KBM-7 (cell line): ENCODE data around the gene FRG2C.
"Not testable (repeated sequence)": the region's sequence is repeated elsewhere in the genome, so short reads cannot be mapped to it uniquely, and the experiment has no call there.

ENCODE experiments used
- DNase-seq: peaks from one replicate; pipeline ENCODE4 v3.0.0-alpha.2; 2015
- in situ Hi-C: fragments of 300-500 bp; cut with MboI; formaldehyde crosslinking; loops from 2 replicates; pipeline ENCODE4 v1.14.3; 2020; ENCODE audit warnings: low sequenced_read_pairs, low pct_unique_long_range_greater_than_20kb, mixed read lengths

The FRG2C gene

GRCh38 chr3:75664028-75664427, at the start of gene FRG2C:
TSS of gene FRG2C (plus strand) at chr3:75664328. CDS start at chr3:75664380, 52 bp downstream.
- in situ Hi-C loops, result not testable (repeated sequence)

GRCh38 chr3:75618666-75619305, 45.3 kb upstream of the FRG2C start:
- DNase-seq, in situ Hi-C loops: not testable (repeated sequence)

More at GRCh38 chr3:75664028-75664427, at the start of gene FRG2C:
- not testable (repeated sequence) for DNase-seq

GRCh38 chr3:75619481-75620031, 44.6 kb upstream of the FRG2C start:
- in situ Hi-C loops, DNase-seq: not testable (repeated sequence)

- in situ Hi-C loops, DNase-seq: not testable (repeated sequence)
These were observed 42.4 kb upstream of the FRG2C start for GRCh38 chr3:75621772-75622171.

GRCh38 chr3:75623656-75624055, 40.5 kb upstream of the FRG2C start:
- in situ Hi-C loops, DNase-seq: not testable (repeated sequence)

DNA sequence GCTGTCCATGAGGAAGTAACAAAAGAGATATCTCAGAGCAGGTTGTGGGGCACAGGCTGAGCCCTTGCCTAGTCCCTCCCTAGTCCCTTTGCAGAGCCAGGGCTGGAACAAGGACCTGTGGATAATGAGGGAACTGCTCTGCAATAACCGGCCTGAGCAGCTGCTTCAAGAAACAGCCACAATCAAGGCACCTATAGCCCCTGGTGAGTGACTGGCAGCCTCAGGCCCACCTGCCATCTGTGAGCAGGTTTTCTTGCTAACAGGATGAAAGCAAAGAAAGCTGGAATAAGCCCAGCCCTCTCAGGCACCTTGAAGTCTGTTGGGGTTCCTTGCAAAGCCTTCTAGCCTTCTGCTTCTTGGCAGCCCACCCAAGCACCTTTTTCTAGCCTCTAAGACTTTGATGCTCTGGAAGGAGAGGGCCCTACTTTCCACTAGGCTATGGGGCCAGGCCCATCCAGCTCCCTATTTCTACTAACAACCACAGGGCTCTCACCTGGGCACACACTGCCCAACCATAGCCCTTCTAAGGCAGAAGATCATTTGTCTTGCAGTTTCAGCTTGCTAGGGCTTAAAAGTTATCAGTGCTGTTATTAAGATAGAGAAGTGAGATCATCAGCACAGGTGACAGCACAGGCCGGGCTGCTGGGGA, 33.1 kb upstream of the FRG2C start:
- DNase-seq, in situ Hi-C loops: not testable (repeated sequence)

DNA sequence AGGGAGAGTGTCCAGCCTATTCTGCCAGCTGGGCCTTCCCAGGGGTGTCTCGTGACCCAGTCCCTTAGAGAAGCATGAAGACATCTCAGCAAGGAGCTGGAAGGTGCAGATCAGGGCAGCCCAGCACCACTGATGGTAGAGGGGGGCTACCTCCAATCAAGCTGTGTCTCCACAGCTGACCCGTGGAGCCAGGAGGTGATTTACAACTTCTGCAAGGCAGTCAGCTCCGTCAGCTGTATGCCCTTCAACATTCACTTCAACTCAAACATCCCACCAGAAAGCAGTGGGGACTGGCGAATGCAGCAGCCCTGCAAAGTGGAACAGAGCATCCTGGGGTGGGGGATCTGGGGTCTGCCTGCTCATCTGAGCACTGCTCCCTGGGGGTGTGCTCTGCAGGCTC, 32.6 kb upstream of the FRG2C start:
- in situ Hi-C loops, result no loop called here
- DNase-seq, result no peak

- in situ Hi-C loops, DNase-seq: not testable (repeated sequence)
These were observed 25.2 kb upstream of the FRG2C start for GRCh38 chr3:75638947-75639346.

DNA sequence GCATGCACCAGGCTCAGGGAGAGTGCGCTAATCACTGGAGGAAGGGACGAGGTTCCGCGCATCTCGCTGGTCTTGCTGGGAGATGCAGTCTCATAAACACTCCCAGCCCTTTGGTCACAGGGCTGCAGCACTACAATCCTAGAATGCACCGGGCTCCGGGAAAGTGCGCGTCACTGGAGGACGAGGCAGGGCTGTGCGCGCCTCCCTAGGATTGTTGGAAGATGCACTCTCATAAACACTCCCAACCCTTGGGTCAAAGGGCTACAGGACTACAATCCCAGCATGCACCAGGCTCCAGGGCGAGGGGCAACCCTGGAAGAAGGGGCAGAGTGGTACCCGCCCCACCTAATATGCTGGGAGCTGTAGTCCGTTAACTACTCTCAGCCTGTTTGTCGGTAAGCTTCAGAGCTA, 23.0 kb upstream of the FRG2C start:
- in situ Hi-C loops, result not testable (repeated sequence)
- DNase-seq, result peak; percentile 21

DNA sequence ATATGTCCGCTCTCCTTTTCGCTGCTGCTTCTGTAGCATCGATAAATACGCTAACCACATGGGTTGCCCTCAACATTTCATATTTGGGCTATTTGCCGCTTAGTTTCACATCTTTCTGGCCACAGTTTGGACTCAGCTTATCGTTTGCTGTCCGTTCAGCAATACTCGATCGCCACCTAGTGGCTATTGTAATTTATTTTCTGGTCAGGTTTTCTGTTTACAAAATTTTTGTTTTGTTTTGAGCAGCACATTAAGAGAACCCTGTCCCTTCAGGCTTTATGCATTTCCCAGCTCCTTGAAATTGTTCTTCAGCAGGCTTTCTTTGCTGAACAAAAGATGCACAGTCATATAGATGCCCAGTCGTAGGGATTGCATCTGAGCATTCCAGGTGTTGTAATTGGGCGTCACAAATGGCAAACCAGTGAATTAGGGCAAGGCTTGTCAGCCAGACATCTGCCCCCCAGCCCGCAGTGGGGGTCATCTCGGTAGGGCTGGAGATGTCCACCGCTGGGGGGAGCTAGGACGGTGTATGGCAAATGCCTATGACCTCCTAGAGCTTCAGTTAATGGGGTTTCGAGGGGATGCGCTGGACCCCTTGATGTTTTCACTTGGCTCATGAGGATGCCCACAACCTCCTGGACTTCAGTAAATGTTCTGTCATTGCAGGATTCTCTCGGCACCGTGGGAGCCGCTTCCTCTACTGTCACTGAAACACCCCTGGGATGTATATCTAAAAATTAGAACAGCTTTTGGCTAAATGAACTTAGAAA, 20.9 kb upstream of the FRG2C start:
- peak; percentile 42 for DNase-seq
- in situ Hi-C loops, result not testable (repeated sequence)

DNA sequence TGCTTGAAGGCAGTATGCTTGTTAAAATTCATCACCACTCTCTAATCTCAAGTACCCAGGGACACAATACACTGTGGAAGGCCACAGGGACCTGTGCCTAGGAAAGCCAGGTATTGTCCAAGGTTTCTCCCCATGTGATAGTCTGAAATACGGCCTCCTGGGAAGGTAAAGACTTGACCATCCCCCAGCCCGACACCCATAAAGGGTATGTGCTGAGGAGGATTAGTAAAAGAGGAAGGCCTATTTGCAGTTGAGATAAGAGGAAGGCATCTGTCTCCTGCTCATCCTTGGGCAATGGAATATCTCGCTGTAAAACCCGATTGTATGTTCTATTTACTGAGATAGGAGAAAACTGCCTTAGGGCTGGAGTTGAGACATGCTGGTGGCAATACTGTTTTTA, 18.6 kb upstream of the FRG2C start:
- in situ Hi-C loops, DNase-seq: not testable (repeated sequence)

DNA sequence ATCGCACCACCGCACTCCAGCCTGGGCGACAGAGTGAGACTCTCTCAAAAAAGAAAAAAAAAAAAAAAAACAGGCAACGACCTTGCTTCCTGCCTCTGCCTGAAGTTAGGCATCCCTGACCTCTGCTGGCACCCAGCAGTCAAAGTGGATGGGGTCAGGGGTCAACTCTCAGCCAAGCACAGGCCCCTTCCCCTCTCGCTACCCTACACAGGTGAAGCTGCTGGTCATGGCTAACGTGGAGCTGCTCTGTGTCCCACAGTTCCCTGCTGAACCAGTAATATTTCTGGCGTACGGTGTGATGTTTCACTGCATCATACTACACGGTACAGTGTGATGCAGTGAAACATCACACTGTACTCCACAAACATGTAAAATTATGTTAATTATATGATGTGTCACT, 13.9 kb upstream of the FRG2C start:
- no peak for DNase-seq
- in situ Hi-C loops, result no loop called here

- DNase-seq, in situ Hi-C loops: not testable (repeated sequence)
These were observed 8.8 kb upstream of the FRG2C start for GRCh38 chr3:75655101-75655904.

GRCh38 chr3:75655956-75656355, 8.2 kb upstream of the FRG2C start:
- DNase-seq, in situ Hi-C loops: not testable (repeated sequence)

DNA sequence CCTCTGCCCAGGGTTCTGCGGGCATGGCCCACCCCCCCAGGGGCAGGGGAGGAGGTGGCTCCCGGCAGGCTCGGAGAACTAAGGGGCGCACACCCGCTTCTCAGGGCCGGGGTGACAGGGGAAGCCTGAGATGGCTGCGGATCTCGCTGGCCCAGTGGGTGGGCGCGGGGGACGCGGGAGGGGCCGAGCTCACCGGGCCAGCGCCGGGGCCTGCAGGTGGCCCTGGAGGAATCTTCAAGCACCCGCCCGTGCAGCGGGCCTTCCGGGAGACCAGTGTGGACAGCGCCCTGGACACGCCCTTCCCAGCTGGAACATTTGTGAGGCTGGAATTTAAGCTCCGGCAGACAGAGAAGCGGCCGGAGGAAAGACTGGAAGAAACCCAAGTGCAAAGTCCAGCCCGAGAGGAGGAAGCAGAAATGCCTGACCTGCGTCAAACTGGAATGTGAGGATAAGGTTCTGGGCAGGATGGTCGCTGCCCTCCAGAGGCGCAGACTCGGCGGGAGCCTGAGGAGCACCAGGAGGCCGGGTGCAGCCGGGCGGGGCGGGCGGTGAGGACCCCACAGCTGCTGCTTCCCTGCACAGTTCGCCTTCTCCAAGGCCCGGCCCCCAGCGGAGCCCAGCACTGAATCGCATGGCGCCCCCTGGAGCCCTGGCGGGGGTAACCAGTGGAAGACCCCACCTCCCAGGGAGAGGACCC, 5.6 kb upstream of the FRG2C start:
- DNase-seq, result peak; percentile 32
- in situ Hi-C loops, result not testable (repeated sequence)

DNA sequence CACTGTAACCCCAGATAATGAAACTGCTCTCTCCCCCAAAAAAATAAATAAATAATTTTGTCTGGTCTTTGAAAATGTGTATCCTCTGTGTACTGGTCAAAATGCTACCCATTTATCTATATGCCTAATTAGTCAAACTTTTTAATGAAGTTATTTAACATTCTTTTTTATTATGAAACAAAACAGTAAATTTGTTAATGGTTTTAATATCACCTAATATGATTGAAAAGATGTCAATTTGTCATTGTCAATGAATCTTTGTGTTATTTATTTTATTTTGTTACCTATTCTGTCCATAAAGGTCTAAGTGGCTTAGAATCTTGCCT, 5.1 kb upstream of the FRG2C start:
- DNase-seq, in situ Hi-C loops: not testable (repeated sequence)

GRCh38 chr3:75665626-75666025, 1.5 kb downstream of the FRG2C start:
- DNase-seq, in situ Hi-C loops: not testable (repeated sequence)
